ENCODE data around the gene ADCY9. TPM values are rescaled to one million over a fixed set of nuclear protein-coding genes. Genes with fewer than 3 reads are reported as not detected.
A peak's percentile ranks its signal among the peaks of the same experiment; 100 is the strongest.
"Not testable (repeated sequence)": the region's sequence is repeated elsewhere in the genome, so short reads cannot be mapped to it uniquely, and the experiment has no call there.

Gene ADCY9
- total and polyA plus RNA-seq, 2 experiments from 2014 or later = 2.2 to 18.3 TPM

DNA sequence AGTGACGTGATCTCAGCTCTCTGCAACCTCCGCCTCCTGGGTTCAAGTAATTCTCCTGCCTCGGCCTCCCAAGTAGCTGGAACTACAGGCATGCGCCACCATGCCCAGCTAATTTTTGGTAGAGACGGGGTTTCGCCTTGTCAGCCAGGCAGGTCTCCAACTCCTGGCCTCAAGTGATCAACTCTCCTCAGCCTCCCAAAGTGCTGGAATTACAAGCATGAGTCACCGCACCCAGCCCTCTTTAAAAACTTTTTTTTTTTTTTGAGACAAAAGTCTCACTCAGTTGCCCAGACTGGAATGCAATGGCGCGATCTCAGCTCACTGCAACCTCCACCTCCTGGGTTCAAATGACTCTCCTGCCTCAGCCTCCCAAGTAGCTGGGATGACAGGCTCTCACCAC is 43.1 kb downstream of the ADCY9 start:
- not testable (repeated sequence) for H3K27me3 Mint-ChIP-seq (ENCODE audit: insufficient read depth, low read depth, poor library complexity); H3K36me3 ChIP-seq (ENCODE audit: insufficient read depth); H2AFZ ChIP-seq; DNase-seq (ENCODE audit: low spot score); H3K79me2 ChIP-seq (replicated peaks; ENCODE audit: insufficient read depth); H3K4me3 Mint-ChIP-seq; H3K4me3 ChIP-seq; H3K36me3 Mint-ChIP-seq (ENCODE audit: low read depth); ATAC-seq; H3K4me2 ChIP-seq; H4K20me1 ChIP-seq (replicated peaks; ENCODE audit: insufficient read depth); H3K9me3 Mint-ChIP-seq; H3K27me3 ChIP-seq (ENCODE audit: insufficient read depth); H3K9me2 ChIP-seq (ENCODE audit: insufficient read depth); H3K4me1 ChIP-seq (ENCODE audit: insufficient read depth); H3F3A ChIP-seq (replicated peaks; ENCODE audit: low read depth); H3K4me1 Mint-ChIP-seq; H3K27ac Mint-ChIP-seq; H3K27ac ChIP-seq (ENCODE audit: low read depth)

- Histone ChIP-seq H3K27me3 (ENCODE audit: insufficient read depth) (no peaks in the 10 kb centered on the region), H4K20me1 (replicated peaks; ENCODE audit: insufficient read depth) (no peaks in the 10 kb centered on the region), H3K79me2 (replicated peaks; ENCODE audit: insufficient read depth) (no peaks in the 10 kb centered on the region), H3K4me1 (ENCODE audit: insufficient read depth) (peaks cover 3% of the 10 kb centered on the region; the same call in 1 of the 2 replicates), H3K4me2 (no peak overlapping the region), H3K36me3 (ENCODE audit: insufficient read depth) (no peaks in the 10 kb centered on the region), H3F3A (replicated peaks; ENCODE audit: low read depth) (0 out of 2 replicates have a peak, but pooled peaks cover 2% of the 10 kb centered on the region), H3K27ac (ENCODE audit: low read depth) (peak overlapping the region; percentile 15; the same call in 1 of the 2 replicates), H2AFZ (no peak overlapping the region), H3K4me3 (no peak overlapping the region), H3K9me2 (ENCODE audit: insufficient read depth) (no peaks in the 10 kb centered on the region)
- Mint-ChIP-seq H3K4me3 (no peak overlapping the region), H3K4me1 (no peaks in the 10 kb centered on the region; the same call in 1 of the 3 replicates), H3K36me3 (ENCODE audit: low read depth) (no peaks in the 10 kb centered on the region), H3K9me3 (no peaks in the 10 kb centered on the region), H3K27ac (no peak overlapping the region), H3K27me3 (ENCODE audit: insufficient read depth, low read depth, poor library complexity) (peaks cover 8% of the 10 kb centered on the region)
- ATAC-seq (peak; percentile 51; the same call in 2 of the 3 replicates), DNase-seq (ENCODE audit: low spot score) (no peak)
- TF ChIP-seq STAT1 (IDR thresholded peaks at IDR 0.05; ENCODE audit: unreplicated experiment) = no peak
- TF ChIP-seq POLR2AphosphoS5 (IDR thresholded peaks at IDR 0.05; ENCODE audit: low read depth) = no peak
- TF ChIP-seq EZH2 (IDR thresholded peaks at IDR 0.05; ENCODE audit: low read depth, unreplicated experiment) = no peak
- no peak for TF ChIP-seq ZNF331 (CRISPR knock-in tag; IDR thresholded peaks at IDR 0.05; ENCODE audit: low read depth)
- no peak for TF ChIP-seq JUNB (IDR thresholded peaks at IDR 0.05; ENCODE audit: unreplicated experiment)
- no peak for TF ChIP-seq CREB1 (CRISPR knock-in tag; IDR thresholded peaks at IDR 0.05; ENCODE audit: low read depth)
- TF ChIP-seq ZNF462 (CRISPR knock-in tag; IDR thresholded peaks at IDR 0.05) = no peak
- TF ChIP-seq NANOG (IDR thresholded peaks at IDR 0.05; ENCODE audit: borderline replicate concordance) = no peak
- TF ChIP-seq, protein P1, sequence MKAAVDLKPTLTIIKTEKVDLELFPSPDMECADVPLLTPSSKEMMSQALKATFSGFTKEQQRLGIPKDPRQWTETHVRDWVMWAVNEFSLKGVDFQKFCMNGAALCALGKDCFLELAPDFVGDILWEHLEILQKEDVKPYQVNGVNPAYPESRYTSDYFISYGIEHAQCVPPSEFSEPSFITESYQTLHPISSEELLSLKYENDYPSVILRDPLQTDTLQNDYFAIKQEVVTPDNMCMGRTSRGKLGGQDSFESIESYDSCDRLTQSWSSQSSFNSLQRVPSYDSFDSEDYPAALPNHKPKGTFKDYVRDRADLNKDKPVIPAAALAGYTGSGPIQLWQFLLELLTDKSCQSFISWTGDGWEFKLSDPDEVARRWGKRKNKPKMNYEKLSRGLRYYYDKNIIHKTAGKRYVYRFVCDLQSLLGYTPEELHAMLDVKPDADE (IDR thresholded peaks at IDR 0.05) = no peak
- no peak for TF ChIP-seq CTCF (conservative IDR thresholded peaks at IDR 0.05; ENCODE audit: low read depth in 2 of 2)
- TF ChIP-seq ZNF114 (CRISPR knock-in tag; IDR thresholded peaks at IDR 0.05) = no peak
Observed at GRCh38 chr16:4071686-4072561, 44.3 kb downstream of the ADCY9 start.

All from GM23338 (cell line).